Jurkat, Clone E6-1 (cell line): Measurements from ENCODE around the gene PRPH.
"Not testable (repeated sequence)": the region's sequence is repeated elsewhere in the genome, so short reads cannot be mapped to it uniquely, and the experiment has no call there.

Source experiments
- DNase-seq: peaks from one replicate; pipeline ENCODE4 v3.0.0-alpha.2; 2011; ENCODE audit warnings: low read depth, low spot score
- H3K4me3 ChIP-seq: 2 replicates; pipeline ENCODE4 v1.5.1; 2011; ENCODE audit warnings: mild to moderate bottlenecking, low read length, control low read depth, moderate library complexity

The PRPH gene

DNA sequence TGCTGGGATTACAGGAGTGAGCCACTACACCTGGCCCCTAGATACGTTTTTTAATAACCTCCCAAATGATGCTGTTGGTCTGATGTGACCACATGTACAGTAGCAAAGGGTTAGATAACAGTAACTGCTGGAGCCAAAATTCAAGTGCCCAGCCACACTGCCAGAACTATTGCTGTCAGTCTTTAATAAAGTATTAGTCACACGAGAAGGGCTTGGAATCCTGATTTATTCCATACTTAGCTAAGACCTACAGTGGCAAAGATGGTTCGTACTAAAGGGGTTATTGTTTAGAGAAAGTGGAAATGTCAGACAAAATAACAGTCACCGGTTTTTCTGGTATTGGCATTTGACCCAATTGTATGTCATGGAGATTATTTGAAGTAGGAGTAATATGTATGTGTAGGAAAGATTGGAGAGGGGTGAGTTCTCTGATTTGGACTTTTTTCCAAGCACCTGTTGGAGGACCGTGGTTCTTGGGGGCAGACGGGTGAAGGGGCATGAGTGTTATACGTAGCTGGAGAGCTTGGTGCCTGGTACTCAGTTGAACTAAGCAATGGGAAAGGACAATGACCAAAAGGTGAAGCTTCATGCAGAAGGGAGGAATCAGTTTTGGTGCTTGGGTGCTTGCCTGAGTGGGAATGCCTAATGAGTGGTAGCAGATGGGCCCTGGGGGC lies 20.4 kb upstream of the PRPH start:
- H3K4me3 ChIP-seq: no peak overlapping the region
- DNase-seq: no peak

DNA sequence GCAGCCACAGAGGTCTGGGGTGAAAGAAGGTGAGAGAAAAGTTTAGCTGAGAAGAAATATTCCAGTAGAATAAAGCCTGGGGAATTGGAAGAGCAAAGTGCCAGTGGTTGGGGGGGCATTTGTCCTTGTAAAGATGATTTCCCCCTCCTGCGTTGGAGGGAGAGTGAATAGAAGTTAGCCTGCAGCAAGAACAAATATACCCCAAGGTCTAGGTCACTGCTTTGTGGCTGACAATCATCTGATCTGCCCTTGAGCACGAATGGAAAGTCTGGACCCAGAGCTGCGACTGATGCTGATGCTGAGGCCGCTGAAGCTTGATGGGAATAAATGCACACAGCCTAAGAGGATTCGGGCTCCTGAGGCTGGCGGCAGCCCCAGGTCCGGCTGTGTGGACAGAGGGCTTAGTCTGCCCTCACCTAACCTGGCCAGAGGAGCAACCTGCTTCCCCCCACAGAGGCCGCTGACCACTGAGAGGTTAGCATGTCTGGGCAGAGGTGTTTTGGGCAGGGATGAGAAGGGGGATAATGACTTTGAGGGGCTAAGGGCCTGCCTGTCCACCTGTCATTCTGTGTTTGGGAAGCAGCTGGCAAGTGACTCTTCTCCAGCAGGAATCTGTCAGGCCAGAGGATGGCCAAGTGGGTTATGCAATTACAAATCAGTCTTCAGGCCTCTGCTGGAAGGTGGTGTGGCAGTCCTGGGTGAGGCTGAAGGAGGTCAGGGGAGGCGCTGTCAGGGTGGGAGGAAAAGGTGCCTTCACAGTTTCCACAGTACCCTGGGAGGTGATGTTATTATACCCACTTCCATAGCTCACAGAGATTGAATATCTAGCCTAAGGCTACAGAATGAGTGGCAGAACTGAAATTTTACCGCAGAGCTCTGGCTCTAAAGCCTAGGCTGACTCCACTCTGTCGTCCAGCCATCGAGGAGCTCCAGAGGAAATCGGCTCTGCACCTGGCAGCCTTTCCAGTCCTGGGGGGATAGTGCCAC lies 18.4 kb upstream of the PRPH start:
- DNase-seq: no peak
- no peak overlapping the region for H3K4me3 ChIP-seq

DNA sequence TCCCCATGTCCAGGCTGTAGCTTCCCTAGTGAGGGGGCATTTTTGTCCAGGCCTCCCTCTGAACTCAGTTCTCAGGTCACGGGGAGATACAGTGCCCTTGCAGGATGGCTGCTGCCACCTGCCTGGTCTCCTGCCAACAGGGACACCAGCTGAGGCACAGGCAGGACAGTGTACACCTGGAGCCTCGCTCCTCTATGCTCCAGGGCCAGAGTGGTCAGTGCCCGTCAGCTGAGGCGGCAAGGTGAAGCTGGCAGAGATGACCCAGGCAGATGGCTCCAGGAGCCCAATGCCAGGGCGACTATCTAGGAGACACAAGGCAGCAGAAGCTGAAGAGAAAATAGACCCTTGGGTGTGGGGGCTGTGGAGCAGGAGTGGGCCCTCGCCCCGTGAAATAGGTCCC lies 17.5 kb upstream of the PRPH start:
- no peak for DNase-seq
- no peak overlapping the region for H3K4me3 ChIP-seq

DNA sequence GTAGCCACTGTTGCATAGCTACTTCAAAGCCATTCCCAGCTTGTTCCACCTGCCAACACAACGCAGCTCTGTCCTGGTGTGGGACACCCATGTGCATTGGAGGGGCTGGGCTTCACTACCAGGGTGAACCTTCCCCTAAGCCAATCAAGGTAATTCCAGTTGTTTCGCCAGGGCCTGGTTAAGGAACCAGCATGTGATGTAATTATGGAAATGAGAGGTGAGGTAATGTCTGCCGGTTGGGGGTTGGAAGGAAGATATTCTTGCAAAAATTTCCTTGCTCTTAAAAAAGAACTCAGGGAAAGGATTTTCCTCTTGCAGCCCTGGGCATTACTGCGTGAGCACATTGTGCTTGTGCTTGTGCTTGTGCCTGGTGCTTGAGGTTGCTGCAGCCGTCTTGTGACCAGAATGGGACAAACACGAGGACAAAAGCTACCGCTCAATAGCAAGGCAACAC lies 15.2 kb upstream of the PRPH start:
- no peak overlapping the region for H3K4me3 ChIP-seq
- DNase-seq: no peak

DNA sequence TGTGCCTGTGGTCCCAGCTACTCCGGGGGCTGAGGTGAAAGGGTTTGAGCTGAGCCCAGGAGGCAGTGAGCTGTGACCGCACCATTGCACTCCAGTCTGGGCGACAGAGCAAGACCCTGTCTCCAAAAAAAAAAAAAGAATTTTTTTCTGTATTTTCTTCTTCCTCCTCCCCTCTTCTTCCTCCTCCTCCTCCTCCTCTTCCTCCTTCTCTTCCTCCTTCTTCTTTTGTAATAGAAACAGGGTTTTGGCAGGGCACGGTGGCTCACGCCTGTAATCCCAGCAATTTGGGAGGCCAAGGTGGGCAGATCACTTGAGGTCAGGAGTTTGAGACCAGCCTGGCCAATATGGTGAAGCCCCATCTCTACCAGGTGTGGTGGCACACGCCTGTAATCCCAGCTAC lies 14.4 kb upstream of the PRPH start:
- not testable (repeated sequence) for DNase-seq, H3K4me3 ChIP-seq

DNA sequence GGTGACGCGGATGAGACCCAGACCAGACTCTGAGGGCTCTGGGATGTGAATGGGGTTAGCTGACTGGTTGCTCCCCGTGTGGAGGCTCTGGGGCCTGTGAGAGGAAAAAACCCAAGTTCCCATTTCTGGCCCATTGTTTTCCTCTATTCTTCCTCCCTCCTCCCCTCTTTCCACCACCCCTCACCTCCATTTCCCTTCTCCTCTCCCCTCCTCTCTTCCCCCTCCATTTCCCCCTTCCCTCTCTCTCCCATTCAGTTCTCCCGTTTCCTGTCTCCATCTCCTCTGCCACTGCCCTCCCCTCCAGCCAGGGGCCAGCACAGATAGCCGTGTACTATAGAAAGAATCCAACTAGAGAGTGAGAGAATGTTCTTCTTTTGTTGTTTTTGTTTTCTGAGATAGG lies 12.6 kb upstream of the PRPH start:
- DNase-seq: no peak

DNA sequence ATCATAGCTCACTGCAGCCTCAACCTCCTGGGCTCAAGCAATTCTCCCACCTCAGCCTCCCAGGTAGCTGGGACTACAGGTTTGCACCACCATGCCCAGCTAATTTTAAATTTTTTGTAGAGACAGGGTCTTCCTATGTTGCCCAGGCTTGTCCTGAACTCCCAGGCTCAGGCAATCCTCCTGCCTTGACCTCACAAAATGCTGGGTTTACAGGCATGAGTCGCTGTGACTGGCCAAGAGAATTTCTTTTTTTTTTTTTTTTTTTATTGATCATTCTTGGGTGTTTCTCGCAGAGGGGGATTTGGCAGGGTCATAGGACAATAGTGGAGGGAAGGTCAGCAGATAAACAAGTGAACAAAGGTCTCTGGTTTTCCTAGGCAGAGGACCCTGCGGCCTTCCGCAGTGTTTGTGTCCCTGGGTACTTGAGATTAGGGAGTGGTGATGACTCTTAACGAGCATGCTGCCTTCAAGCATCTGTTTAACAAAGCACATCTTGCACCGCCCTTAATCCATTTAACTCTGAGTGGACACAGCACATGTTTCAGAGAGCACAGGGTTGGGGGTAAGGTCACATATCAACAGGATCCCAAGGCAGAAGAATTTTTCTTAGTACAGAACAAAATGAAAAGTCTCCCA lies 12.1 kb upstream of the PRPH start:
- not testable (repeated sequence) for H3K4me3 ChIP-seq, DNase-seq

More for the DNA sequence above, 12.6 kb upstream of the PRPH start:
- H3K4me3 ChIP-seq: no peak overlapping the region

DNA sequence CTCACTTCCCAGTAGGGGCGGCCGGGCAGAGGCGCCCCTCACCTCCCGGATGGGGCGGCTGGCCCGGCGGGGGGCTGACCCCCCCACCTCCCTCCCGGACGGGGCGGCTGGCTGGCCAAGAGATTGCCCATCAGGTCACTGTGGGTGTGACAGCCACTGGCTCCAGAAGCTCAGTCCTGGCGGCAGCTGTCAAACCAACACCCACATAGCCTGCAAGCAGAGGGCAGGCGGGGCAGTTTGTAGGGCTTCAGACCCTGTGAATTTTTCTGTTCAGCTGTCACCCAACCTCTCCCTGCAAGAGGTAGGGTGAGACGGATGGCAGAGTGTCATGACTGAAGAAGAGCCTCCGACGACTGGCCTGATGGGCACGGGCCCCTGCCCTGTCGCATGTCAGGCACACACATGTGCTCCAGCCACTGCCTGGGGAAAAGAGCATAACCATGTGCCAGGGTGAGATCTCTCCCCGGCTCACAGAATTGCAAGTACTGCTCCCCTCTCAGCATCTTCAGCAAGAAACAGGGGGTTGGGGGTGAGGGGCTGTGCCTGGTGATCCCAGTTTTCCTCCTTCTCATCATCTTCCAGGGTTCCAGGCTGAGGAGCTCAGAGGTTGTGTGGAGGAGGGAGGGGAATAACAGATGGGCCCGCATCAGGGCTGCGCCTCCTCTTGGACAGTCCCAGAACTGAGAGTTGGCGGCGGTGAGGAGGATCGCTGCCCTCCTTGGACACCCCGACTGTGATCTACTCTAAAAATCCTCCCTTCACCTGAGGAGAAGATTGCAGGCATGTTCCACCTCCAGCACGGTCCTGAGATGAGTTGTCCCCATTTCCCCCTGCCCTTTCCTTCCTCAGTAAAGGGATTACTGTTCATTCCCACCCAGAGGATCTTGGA lies 11.2 kb upstream of the PRPH start:
- no peak overlapping the region for H3K4me3 ChIP-seq
- DNase-seq: no peak

DNA sequence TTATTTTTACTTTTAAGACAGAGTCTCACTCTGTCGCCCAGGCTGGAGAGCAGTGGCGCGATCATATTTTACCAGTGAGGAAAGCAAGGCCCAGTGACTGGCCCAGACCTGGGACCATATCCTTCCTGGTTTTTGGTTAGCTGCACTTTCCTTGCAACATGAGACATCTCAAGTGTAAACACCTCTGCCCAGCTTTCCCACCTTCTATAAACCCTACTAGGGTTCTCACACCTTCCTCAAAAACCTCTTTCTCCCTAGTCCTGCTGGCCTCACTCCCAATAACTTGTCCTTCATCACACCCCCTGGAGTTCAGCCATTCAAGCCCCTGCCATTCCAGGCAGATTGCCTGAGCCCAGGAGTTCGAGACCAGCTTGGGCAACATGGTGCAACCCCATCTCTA lies 10.3 kb upstream of the PRPH start:
- DNase-seq: no peak
- no peak overlapping the region for H3K4me3 ChIP-seq

DNA sequence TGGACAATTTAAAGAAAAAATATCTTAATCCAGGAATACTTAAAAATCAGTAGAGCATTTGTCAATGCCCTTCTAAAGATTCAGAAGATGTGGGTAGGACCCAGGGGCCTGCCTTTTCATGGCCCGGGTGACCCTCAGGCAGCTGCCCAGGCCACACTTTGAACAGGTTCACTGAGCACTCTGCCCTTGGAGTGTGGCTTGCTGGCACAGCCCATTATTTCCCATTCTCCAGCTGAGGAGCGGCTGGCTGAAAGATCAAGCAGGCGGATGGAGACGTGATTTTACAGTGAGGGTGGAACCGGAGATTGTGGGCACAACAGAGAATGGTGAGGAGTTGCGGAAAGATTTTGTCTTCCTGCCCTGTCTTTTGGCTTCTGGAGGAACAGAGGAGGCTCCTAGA lies 7.1 kb upstream of the PRPH start:
- H3K4me3 ChIP-seq: no peak overlapping the region

DNA sequence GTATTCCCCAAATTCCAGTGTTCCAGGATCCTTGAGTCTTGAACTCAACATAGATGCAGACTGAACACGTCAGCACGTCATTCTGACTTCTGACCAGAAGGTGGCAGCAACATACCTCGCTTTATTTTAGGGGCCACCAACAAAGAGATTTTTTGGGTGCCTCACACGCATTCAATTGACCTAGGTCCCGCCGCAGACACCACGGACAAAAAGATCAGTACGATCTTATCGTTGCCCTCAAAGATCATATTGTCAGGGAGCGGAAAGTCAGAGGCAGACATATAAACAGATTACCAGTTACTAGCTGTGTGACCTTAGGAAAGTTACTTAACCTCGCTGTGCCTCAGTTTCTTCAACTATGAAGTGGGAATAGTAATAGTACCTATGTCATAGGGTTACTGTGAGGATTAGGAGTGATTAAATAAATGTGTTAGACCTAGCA lies 6.5 kb upstream of the PRPH start:
- DNase-seq: peak; percentile 49
- H3K4me3 ChIP-seq: no peak overlapping the region

More for the DNA sequence above, 7.1 kb upstream of the PRPH start:
- DNase-seq: no peak

DNA sequence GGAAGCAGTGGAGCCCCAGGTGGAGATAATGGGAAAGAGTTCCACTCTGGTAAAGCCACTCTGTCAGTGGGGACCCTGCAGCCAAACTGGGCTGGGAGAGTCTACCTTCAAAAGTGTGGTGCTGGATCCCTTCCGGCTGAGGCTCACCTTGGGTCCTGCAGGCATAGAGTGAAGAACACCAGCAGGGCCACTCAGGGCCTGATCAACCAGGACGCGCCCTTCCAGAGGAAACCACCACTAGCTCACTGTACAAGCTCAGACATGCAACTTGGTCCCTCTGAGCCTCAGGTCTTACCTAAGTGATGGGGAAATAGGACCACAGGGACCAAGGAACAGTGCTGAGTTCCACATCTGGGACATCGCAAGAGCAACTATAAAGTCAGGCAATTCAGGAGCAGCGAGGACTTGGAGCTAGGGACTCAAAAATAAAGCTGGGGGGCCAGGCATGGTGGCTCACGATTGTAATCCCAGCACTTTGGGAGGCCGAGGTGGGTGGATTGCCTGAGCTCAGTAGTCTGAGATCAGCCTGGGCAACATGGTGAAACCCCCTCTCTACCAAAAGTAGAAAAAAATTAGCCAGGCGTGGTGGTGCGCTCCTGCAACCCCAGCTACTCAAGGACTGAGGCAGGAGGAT lies 5.9 kb upstream of the PRPH start:
- DNase-seq: no peak
- no peak overlapping the region for H3K4me3 ChIP-seq

DNA sequence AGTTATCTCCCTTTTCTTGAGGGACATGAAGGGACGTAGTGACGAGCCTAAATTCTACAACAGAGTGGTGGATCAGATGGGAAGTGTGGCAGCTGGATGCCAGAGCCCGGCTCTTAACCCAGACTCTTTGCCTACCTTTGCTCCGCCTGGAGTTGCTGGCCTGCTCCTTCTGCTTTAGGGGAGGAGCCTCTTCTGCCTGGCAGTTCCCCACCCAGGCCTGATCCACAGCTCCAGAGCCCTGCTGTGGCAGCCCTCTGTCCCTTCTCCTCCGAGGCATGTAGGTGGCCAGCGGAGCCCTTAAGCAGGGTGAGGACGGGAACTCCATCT lies 2.3 kb upstream of the PRPH start:
- no peak overlapping the region for H3K4me3 ChIP-seq
- DNase-seq: no peak

DNA sequence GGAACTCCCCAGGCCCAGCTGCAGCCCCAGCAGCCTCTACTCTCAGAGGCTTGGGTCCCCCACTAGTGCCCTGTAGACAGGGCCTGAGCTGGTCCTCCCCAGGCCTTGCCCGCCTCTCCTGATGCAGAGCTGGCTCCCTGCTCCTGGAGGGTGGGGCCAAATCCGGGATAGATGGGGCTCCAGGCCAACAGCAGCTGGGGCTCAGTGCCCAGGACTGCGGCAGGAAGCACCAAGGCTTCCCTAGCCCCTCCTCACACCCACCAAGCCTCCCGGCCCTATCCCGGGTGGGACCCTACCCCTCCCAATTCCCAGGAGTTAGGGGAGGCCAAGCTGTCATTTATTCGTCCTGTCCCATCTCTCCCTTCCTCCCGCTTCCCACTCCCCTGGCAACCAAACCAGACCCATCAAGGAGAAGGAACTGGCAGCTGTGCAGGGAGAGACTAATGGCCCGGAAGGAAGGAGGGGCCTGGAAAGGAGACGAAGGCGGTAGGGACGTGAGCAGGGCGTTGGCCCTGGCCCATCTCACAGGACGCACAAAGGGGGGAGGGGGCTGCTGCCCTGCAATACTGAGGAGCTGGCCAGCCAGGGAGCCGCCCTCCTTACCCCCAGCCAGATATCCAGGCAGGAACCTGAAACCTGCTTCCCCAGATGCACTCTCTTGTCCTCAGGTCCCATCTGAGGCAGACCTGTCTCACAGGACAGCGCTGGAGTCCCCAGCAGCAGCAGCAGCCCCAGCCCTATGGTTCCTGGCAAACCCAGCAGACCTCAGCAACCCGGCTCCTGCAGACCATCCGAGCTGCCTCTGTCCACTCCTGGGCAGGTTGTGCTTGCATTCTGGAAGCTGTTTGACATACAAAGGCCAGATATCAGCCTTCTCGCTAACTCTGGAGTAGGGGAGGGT lies 1.6 kb upstream of the PRPH start:
- no peak overlapping the region for H3K4me3 ChIP-seq
- no peak for DNase-seq

DNA sequence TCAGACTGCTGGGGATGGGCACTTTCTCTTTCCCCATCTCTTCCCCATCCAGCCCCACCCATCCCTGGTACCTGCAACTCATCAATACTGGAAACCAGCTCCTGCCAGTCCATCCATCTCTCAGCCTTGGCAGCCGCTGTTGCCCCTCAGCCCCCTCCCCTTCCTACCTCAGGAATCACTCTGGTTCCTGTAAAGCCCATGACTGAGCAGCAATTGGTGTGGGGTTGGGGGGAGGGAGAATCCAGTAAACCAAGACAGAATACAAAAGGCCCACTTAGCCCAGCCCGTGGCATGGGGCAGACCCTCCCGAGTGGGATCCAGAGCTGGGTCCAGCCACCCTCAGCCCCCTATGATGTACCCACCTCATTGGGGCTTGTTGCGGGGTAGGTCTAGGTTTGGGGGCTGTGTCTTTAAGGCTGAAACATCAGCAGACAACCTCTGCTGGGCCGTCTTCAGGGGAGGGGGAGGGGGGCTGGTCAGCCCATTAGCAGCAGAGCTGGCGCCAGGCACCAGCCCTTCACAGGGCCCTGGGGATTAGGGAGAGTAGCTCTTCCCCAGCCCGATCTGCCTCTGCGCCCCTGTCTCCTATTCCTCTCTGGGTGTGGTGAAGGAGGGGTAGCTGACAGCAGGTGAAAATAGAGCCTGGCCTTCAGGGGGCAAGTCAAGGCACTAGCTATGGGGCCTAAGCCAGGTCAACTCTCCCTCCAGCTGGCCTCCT lies 702 bp upstream of the PRPH start:
- no peak overlapping the region for H3K4me3 ChIP-seq
- no peak for DNase-seq

DNA sequence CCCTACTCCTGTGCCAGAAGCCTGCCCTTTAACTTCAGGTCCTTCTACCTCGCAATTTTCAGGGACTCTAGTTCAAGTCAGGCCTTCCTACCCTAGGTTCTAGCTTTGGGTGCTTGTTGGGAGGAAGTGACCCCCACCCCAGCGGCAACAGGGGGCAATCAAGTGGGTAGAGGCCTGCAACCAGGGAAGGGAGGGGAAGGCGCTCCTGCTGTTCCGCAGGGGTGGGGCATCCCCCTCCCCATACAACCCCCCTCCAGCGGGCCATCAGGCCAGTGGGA lies 204 bp upstream of the PRPH start:
- no peak overlapping the region for H3K4me3 ChIP-seq
- DNase-seq: no peak
